Measurements from ENCODE around the gene UROC1.

Gene UROC1

DNA sequence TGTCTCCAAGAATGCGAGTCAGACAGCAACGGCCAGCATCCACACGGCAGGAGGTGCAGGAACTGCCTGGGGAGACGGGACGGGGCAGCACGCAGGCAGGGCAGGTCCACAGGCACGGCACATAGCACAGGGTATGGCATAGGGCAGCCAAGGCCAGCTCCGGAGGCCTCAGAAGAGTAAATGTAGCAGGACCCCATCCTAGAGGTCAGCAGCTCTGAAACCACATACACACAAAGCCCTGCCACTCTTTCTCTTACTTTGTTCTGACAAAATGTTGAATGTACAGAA lies 68.7 kb downstream of the UROC1 start:
- no peak for TF ChIP-seq FOXP2 (optimal IDR thresholded peaks at IDR 0.05; ENCODE audit: borderline replicate concordance, extremely low read depth, extremely low read length, insufficient read depth)
- no peak for TF ChIP-seq TAF1 (IDR thresholded peaks at IDR 0.05; ENCODE audit: borderline replicate concordance, insufficient read depth, low read length)
- TF ChIP-seq, protein P1, sequence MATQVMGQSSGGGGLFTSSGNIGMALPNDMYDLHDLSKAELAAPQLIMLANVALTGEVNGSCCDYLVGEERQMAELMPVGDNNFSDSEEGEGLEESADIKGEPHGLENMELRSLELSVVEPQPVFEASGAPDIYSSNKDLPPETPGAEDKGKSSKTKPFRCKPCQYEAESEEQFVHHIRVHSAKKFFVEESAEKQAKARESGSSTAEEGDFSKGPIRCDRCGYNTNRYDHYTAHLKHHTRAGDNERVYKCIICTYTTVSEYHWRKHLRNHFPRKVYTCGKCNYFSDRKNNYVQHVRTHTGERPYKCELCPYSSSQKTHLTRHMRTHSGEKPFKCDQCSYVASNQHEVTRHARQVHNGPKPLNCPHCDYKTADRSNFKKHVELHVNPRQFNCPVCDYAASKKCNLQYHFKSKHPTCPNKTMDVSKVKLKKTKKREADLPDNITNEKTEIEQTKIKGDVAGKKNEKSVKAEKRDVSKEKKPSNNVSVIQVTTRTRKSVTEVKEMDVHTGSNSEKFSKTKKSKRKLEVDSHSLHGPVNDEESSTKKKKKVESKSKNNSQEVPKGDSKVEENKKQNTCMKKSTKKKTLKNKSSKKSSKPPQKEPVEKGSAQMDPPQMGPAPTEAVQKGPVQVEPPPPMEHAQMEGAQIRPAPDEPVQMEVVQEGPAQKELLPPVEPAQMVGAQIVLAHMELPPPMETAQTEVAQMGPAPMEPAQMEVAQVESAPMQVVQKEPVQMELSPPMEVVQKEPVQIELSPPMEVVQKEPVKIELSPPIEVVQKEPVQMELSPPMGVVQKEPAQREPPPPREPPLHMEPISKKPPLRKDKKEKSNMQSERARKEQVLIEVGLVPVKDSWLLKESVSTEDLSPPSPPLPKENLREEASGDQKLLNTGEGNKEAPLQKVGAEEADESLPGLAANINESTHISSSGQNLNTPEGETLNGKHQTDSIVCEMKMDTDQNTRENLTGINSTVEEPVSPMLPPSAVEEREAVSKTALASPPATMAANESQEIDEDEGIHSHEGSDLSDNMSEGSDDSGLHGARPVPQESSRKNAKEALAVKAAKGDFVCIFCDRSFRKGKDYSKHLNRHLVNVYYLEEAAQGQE (IDR thresholded peaks at IDR 0.05; ENCODE audit: insufficient read depth in 1 of 2, low read depth in 2 of 2, low read length in 2 of 2): no peak
- no peak for TF ChIP-seq POLR2AphosphoS5 (IDR thresholded peaks at IDR 0.05; ENCODE audit: low read depth, low read length)
- TF ChIP-seq SIN3A (IDR thresholded peaks at IDR 0.05; ENCODE audit: borderline replicate concordance, insufficient read depth, low read length): no peak

DNA sequence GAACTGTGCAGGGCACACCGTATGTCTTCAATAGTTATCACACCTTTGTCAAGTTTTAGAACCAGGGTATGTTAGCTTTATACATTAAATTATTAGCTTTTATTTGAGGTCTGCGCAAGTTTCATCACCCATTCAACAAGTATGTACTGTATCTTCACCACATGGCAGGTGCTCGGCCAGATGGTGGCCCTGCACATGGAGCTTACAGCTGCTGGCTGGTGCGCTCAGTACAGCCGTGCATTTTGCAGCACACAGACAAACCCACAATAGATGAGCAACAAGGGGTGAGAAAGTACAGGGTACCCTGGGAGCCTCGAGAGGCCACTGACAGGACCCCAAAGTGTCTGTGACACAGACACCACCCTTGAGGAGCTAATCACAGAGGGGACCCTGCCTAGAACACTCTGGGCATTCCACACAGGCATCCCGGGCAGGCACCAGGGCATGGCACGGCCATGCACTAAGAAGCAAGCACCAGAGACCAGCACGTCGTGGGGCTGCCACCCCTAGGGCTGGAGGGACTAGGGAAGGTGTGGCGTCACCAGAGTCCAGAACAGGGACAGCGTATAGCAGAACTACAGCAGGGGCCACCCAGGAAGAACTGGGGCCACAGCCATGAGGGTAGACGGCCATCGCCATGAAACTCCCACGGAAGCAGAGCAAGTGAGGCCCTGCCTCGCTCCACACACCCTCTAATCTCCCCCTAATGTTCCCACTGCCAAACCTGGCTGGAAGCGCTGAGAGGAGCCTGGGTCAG lies 69.3 kb downstream of the UROC1 start:
- TF ChIP-seq TAF1 (IDR thresholded peaks at IDR 0.05; ENCODE audit: borderline replicate concordance, insufficient read depth, low read length) (no peak), SIN3A (IDR thresholded peaks at IDR 0.05; ENCODE audit: borderline replicate concordance, insufficient read depth, low read length) (no peak), FOXP2 (optimal IDR thresholded peaks at IDR 0.05; ENCODE audit: borderline replicate concordance, extremely low read depth, extremely low read length, insufficient read depth) (no peak), POLR2AphosphoS5 (IDR thresholded peaks at IDR 0.05; ENCODE audit: low read depth, low read length) (no peak)
- TF ChIP-seq, protein P1 (IDR thresholded peaks at IDR 0.05; ENCODE audit: insufficient read depth in 1 of 2, low read depth in 2 of 2, low read length in 2 of 2): no peak

DNA sequence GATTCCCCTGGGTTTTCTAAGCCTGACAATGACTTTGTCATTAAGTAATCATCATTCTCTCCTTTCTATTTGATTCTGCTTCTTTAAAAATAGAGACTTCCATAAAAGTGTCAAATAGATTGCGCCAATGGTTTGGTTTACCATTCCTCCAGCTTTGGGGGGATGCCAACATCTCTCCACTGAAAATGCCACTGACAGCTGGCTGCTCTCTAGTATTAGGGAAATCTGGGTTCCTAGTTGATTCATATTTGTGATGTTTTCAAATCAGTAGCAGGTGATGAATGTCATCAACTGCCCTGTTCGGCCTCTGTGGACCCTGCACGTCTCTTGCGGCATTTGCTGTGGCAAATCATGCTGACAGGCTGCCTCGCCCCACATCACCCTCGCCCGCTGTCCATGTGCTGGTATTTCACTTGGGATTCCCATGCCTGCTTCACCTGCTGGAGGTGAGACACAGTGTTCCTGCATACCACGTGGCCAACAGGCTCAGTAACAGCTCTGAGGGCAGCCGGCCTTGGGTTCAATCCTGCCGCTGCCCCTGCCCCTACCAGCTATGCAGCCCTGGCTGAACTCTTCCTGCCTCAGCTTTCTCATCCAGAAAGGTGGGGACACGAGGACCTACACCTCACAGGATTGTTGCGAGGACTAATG lies 70.0 kb downstream of the UROC1 start:
- TF ChIP-seq SIN3A (IDR thresholded peaks at IDR 0.05; ENCODE audit: borderline replicate concordance, insufficient read depth, low read length) (no peak), POLR2AphosphoS5 (IDR thresholded peaks at IDR 0.05; ENCODE audit: low read depth, low read length) (no peak), TAF1 (IDR thresholded peaks at IDR 0.05; ENCODE audit: borderline replicate concordance, insufficient read depth, low read length) (no peak), FOXP2 (optimal IDR thresholded peaks at IDR 0.05; ENCODE audit: borderline replicate concordance, extremely low read depth, extremely low read length, insufficient read depth) (no peak)
- TF ChIP-seq, protein P1 (IDR thresholded peaks at IDR 0.05; ENCODE audit: insufficient read depth in 1 of 2, low read depth in 2 of 2, low read length in 2 of 2): no peak

DNA sequence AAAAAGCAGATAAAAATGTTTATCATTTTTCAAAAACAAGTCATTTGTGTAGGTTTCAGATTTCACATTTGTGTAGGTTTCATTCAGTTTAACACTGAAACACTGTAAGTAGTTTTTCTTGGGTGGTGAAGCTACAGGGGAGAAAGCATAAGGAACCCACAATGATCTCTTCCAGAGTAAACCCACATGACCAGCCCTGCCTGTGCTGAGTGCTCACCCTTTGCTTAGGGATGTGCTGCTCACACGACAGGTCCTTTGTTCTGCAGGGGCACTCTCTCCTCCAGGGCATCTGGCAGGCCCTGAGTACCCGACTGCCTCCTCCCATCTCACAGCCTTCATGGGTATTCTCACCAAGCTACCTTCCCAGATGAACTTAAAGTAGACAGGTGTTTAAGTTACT lies 70.8 kb downstream of the UROC1 start:
- TF ChIP-seq SIN3A (IDR thresholded peaks at IDR 0.05; ENCODE audit: borderline replicate concordance, insufficient read depth, low read length): no peak
- TF ChIP-seq, protein P1 (IDR thresholded peaks at IDR 0.05; ENCODE audit: insufficient read depth in 1 of 2, low read depth in 2 of 2, low read length in 2 of 2): no peak
- TF ChIP-seq POLR2AphosphoS5 (IDR thresholded peaks at IDR 0.05; ENCODE audit: low read depth, low read length): no peak
- TF ChIP-seq TAF1 (IDR thresholded peaks at IDR 0.05; ENCODE audit: borderline replicate concordance, insufficient read depth, low read length): no peak
- TF ChIP-seq FOXP2 (optimal IDR thresholded peaks at IDR 0.05; ENCODE audit: borderline replicate concordance, extremely low read depth, extremely low read length, insufficient read depth): no peak

Measured in PFSK-1 (cell line).